DOHH2 (cell line): ENCODE measurements around the gene NRXN3.

Experiments used
- CTCF ChIP-seq: fragments of 200-600 bp; sonication (generic); IDR thresholded peaks from one replicate; pipeline ENCODE4 v1.5.1; 2014; ENCODE audit warnings: antibody characterized with exemption, mild to moderate bottlenecking, low read depth, low read length; ENCODE audit not compliant: poor library complexity, severe bottlenecking
- EZH2phosphoT487 ChIP-seq: fragments of 200-600 bp; sonication (generic); IDR thresholded peaks from 2 replicates; pipeline ENCODE4 v1.6.1; 2017; ENCODE audit warnings: borderline replicate concordance, mild to moderate bottlenecking, antibody characterized with exemption, low read length, moderate library complexity, mixed read lengths

DNA sequence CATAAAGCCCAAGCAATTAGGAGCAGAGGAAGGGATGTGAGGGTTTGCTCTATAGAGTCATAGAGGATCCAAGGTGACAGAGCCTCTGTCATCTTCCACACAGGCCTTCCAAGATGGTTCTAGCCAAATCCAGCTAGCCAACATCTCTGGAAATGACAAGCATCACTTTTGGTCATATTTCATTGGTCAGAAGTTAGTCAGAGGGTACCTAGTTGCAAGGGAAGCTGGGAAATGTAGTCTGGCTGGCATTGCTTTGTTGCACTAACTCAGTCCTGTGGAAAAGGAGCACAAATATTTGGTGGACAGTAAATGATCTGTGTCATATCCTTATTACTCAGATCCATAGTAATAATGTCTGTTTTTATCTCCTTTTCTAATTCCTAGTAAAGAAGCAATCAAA lies 715.7 kb downstream of the NRXN3 start:
- TF ChIP-seq CTCF (no peak), EZH2phosphoT487 (no peak)
